Uterus (tissue), 4 donors: Measurements from ENCODE around the gene GGCX. TPM values are rescaled to one million over a fixed set of nuclear protein-coding genes. Genes with fewer than 3 reads are reported as not detected.

ENCODE experiments used
- DNase-seq, 2 donors: peaks; one replicate each; pipeline ENCODE4 v3.0.0-alpha.2; 2019 to 2020
- H3K27ac ChIP-seq, 2 donors: fragments of 200-600 bp; sonication (generic); 1 replicate in 1 of 2; 2 replicates in 1 of 2; pipeline ENCODE4 v1.5.1; 2016 to 2018
- H3K27me3 ChIP-seq, 2 donors: fragments of 200-600 bp; sonication (generic); one replicate each; pipeline ENCODE4 v1.5.1; 2018 to 2019; ENCODE audit warnings: control low read depth in 1 of 2
- H3K36me3 ChIP-seq, 2 donors: fragments of 200-600 bp; sonication (generic); one replicate each; pipeline ENCODE4 v1.5.1; 2019; ENCODE audit warnings: control low read depth in 1 of 2
- H3K4me1 ChIP-seq, 2 donors: fragments of 200-600 bp; sonication (generic); one replicate each; pipeline ENCODE4 v1.5.1; 2018 to 2019; ENCODE audit warnings: control low read depth in 1 of 2
- H3K4me3 ChIP-seq, 2 donors: fragments of 200-600 bp; sonication (generic); 1 replicate in 1 of 2; 2 replicates in 1 of 2; pipeline ENCODE4 v1.5.1; 2018 to 2019; ENCODE audit warnings: mild to moderate bottlenecking in 1 of 2
- H3K9me3 ChIP-seq, 2 donors: fragments of 200-600 bp; sonication (generic); one replicate each; pipeline ENCODE4 v1.5.1; 2019; ENCODE audit warnings: control low read depth in 1 of 2
- CTCF ChIP-seq, 4 experiments: fragments of 200-600 bp in 2 of 4; fragments of 450-650 bp in 2 of 4; sonication (generic) in 2 of 4; IDR thresholded peaks; one replicate each; pipeline ENCODE4 v1.5.1; 2016 to 2019; ENCODE audit warnings: antibody characterized with exemption in 4 of 4, mild to moderate bottlenecking in 2 of 4, moderate library complexity in 1 of 4
- POLR2A ChIP-seq, 2 donors: fragments of 450-650 bp; IDR thresholded peaks; one replicate each; pipeline ENCODE4 v1.6.1; 2016; ENCODE audit warnings: antibody characterized with exemption in 2 of 2, mild to moderate bottlenecking in 1 of 2, moderate library complexity in 1 of 2
- intact Hi-C: fragments of 100-400 bp; cut with DNase I; formaldehyde crosslinking; loops from one replicate; pipeline ENCODE4 v1.15.1; 2023; ENCODE audit warnings: low total_unique reads
- total RNA-seq, 4 donors: library from RNA; depleted of rRNA in 3 of 4; stranded (reverse); fragments of >200 nt in 3 of 4; gene quantifications; one replicate each; pipeline versions ENCODE4 v1.1.0 to v1.2.4, GENCODE V29; 2014 to 2023
- donor health status: DM: yes; HTN: yes; CAD: no.

The GGCX gene
- total RNA-seq, 4 donors from 2014 or later: 14.1 to 54.1 (median 37.9) TPM

- Histone ChIP-seq H3K27ac (no peak overlapping the region), H3K9me3 (no peaks in the 10 kb centered on the region), H3K27me3 (no peaks in the 10 kb centered on the region), H3K4me3 (no peak overlapping the region), H3K36me3 (no peaks in the 10 kb centered on the region), H3K4me1 (no peaks in the 10 kb centered on the region)
- no peak for DNase-seq
- TF ChIP-seq POLR2A (IDR thresholded peaks at IDR 0.05): no peak
- TF ChIP-seq CTCF (IDR thresholded peaks at IDR 0.05): no peak
- intact Hi-C loops: no loop called here
Measured at GRCh38 chr2:85525567-85525966, 35.7 kb downstream of the GGCX start.

- H3K27ac ChIP-seq: peak overlapping the region; percentile 56 to 73
- no peaks in the 10 kb centered on the region for H3K9me3 ChIP-seq
- intact Hi-C loops: no loop called here
- no peak for TF ChIP-seq POLR2A (IDR thresholded peaks at IDR 0.05)
- no peak for TF ChIP-seq CTCF (IDR thresholded peaks at IDR 0.05)
- no peaks in the 10 kb centered on the region for H3K36me3 ChIP-seq
- H3K4me1 ChIP-seq: no peaks in the 10 kb centered on the region
- no peak overlapping the region for H3K4me3 ChIP-seq
- no peaks in the 10 kb centered on the region for H3K27me3 ChIP-seq
- no peak for DNase-seq
Measured at GRCh38 chr2:85525029-85525428, 36.3 kb downstream of the GGCX start.

- Histone ChIP-seq H3K27ac (peak overlapping the region; percentile 56 to 73), H3K9me3 (no peaks in the 10 kb centered on the region), H3K36me3 (no peaks in the 10 kb centered on the region), H3K27me3 (no peaks in the 10 kb centered on the region), H3K4me1 (no peaks in the 10 kb centered on the region), H3K4me3 (no peak overlapping the region)
- no peak for TF ChIP-seq POLR2A (IDR thresholded peaks at IDR 0.05)
- TF ChIP-seq CTCF (IDR thresholded peaks at IDR 0.05): no peak
- intact Hi-C loops: no loop called here
- no peak for DNase-seq
Measured at GRCh38 chr2:85524336-85524908, 36.9 kb downstream of the GGCX start.

GRCh38 chr2:85523903-85524335 is 37.4 kb downstream of the GGCX start:
- Histone ChIP-seq H3K27ac (peak overlapping the region; percentile 56 to 73), H3K4me3 (no peak overlapping the region), H3K9me3 (no peaks in the 10 kb centered on the region), H3K36me3 (no peaks in the 10 kb centered on the region), H3K4me1 (no peaks in the 10 kb centered on the region), H3K27me3 (no peaks in the 10 kb centered on the region)
- no peak for DNase-seq
- intact Hi-C loops: no loop called here
- TF ChIP-seq CTCF (IDR thresholded peaks at IDR 0.05) (no peak), POLR2A (IDR thresholded peaks at IDR 0.05) (no peak)

- Histone ChIP-seq H3K36me3 (no peaks in the 10 kb centered on the region), H3K27me3 (no peaks in the 10 kb centered on the region), H3K27ac (peak overlapping the region; percentile 56 to 73), H3K9me3 (no peaks in the 10 kb centered on the region), H3K4me1 (no peaks in the 10 kb centered on the region), H3K4me3 (no peak overlapping the region)
- no peak for DNase-seq
- intact Hi-C loops: no loop called here
- TF ChIP-seq POLR2A (IDR thresholded peaks at IDR 0.05) (no peak), CTCF (IDR thresholded peaks at IDR 0.05) (no peak)
Measured at GRCh38 chr2:85523062-85523902, 38.0 kb downstream of the GGCX start.
